Glomerular endothelial cell (primary cell): ENCODE data around the gene PCDHA11. TPM values are rescaled to one million over a fixed set of nuclear protein-coding genes. Genes with fewer than 3 reads are reported as not detected.
"Not testable (repeated sequence)": the region's sequence is repeated elsewhere in the genome, so short reads cannot be mapped to it uniquely, and the experiment has no call there.

ENCODE experiments used
- DNase-seq: peaks from one replicate; pipeline ENCODE4 v3.0.0-alpha.2; 2011; ENCODE audit warnings: low read depth, low spot score; ENCODE audit errors: extremely low read depth
- total RNA-seq: library from RNA; depleted of rRNA; stranded (reverse); fragments of >200 nt; gene quantifications from 2 replicates; pipeline ENCODE4 v1.2.3, GENCODE V29; 2015

The PCDHA11 gene
- total RNA-seq, 1 donor from 2014 or later, result 0.23 TPM

GRCh38 chr5:140848139-140849102 lies 20.3 kb upstream of the PCDHA11 start, which contains the start of gene PCDHA9:
TSS of gene PCDHA9 (plus strand) at chr5:140848382. CDS start at chr5:140848496, 114 bp downstream.
- not testable (repeated sequence) for DNase-seq

DNA sequence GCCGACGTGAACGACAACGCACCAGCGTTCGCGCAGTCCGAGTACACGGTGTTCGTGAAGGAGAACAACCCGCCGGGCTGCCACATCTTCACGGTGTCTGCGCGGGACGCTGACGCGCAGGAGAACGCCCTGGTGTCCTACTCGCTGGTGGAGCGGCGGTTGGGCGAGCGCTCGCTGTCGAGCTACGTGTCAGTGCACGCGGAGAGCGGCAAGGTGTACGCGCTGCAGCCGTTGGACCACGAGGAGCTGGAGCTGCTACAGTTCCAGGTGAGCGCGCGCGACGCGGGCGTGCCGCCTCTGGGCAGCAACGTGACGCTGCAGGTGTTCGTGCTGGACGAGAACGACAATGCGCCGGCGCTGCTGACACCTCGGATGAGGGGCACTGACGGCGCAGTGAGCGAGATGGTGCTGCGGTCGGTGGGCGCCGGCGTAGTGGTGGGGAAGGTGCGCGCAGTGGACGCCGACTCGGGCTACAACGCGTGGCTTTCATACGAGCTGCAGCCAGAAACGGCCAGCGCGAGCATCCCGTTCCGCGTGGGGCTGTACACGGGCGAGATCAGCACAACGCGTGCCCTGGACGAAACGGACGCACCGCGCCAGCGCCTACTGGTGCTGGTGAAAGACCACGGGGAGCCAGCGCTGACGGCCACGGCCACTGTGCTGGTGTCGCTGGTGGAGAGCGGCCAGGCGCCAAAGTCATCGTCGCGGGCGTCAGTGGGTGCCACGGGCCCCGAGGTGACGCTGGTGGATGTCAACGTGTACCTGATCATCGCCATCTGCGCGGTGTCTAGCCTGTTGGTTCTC lies 18.7 kb upstream of the PCDHA11 start:
- DNase-seq, result not testable (repeated sequence)

DNA sequence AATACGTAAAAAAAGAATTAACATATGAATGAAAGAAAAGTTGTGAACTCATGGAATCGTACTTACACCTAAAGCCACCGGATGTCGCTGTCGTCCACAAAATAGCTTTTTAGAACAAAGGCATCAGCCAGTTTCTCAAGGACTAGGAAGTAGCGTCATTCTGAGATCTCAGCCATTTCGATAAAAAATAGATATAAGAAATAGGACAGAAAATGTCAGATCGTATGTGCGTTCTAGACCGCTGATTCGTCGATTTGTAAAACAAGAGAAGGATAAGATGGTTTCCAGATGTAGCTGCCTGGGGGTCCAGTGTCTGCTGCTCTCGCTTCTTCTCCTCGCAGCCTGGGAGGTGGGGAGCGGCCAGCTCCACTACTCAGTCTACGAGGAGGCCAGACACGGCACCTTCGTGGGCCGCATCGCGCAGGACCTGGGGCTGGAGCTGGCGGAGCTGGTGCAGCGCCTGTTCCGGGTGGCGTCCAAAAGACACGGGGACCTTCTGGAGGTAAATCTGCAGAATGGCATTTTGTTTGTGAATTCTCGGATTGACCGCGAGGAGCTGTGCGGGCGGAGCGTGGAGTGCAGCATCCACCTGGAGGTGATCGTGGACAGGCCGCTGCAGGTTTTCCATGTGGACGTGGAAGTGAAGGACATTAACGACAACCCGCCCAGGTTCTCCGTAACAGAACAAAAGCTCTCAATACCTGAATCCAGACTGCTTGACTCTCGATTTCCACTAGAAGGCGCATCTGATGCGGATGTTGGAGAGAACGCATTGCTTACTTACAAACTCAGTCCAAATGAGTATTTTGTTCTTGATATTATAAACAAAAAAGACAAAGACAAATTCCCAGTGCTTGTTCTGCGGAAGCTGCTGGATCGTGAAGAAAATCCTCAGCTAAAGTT lies 12.7 kb upstream of the PCDHA11 start, which contains the start of gene PCDHA10:
Gene PCDHA10 (plus strand): TSS at position 126 of the 903 bp plus-strand sequence. CDS start 152 bp downstream, at position 278.
- DNase-seq, result no peak

DNA sequence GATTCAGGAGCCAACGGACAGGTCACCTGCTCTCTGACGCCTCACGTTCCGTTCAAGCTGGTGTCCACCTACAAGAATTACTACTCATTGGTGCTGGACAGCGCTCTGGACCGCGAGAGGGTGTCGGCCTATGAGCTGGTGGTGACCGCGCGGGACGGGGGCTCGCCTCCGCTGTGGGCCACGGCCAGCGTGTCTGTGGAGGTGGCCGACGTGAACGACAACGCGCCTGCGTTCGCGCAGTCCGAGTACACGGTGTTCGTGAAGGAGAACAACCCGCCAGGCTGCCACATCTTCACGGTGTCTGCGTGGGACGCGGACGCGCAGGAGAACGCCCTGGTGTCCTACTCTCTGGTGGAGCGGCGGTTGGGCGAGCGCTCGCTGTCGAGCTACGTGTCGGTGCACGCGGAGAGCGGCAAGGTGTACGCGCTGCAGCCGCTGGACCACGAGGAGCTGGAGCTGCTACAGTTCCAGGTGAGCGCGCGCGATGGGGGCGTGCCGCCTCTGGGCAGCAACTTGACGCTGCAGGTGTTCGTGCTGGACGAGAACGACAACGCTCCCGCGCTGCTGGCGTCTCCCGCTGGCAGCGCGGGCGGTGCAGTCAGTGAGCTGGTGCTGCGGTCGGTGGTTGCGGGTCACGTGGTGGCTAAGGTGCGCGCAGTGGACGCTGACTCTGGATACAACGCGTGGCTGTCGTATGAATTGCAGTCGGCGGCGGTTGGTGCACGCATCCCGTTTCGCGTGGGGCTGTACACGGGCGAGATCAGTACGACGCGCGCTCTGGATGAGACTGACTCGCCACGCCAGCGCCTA lies 11.4 kb upstream of the PCDHA11 start:
- DNase-seq, result no peak

DNA sequence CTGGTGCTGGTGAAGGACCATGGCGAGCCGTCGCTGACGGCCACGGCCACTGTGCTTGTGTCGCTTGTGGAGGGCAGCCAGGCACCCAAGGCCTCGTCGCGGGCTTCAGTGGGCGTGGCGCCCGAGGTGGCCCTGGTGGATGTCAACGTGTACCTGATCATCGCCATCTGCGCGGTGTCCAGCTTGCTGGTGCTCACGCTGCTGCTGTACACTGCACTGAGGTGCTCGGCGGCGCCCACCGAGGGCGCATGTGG lies 10.8 kb upstream of the PCDHA11 start:
- no peak for DNase-seq

DNA sequence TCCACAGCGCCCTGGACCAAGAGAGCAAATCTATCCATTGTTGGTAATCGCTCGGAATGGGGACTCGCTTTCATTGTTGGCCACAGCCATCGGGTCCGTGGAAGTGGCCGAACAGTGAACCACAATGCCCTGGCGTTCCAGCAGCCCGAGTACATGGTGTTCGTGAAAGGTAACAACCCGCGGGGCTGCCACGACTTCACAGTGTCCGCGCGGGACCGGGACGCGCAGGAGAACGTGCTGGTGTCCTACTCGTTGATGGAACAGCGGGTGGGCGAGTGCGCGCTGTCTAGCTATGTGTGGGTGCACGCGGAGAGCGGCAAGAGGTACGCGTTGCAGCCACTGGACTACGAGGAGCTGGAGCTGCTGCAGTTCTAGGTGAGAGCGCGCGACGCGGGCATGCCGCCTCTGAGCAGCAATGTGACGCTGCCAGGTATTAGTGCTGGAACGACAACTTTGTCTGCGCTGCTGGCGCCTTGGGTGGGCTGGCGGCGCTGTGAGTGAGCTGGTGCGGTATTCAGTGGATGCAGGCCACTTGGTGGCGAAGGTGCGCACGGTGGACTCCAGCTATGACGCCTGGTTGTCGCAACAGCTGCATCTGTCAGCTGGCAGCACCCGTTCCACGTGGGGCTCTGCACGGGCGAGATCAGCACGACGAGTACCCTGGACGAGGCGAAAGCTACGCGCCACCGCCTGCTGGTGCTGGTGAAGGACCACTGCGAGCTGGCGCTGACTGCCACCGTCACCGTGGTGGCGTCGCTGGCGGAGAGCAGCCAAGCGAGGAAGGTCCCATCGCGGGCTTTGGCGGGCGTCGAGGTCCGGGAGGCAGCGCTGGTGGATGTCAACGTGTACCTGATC lies 6.1 kb upstream of the PCDHA11 start:
- DNase-seq, result no peak

DNA sequence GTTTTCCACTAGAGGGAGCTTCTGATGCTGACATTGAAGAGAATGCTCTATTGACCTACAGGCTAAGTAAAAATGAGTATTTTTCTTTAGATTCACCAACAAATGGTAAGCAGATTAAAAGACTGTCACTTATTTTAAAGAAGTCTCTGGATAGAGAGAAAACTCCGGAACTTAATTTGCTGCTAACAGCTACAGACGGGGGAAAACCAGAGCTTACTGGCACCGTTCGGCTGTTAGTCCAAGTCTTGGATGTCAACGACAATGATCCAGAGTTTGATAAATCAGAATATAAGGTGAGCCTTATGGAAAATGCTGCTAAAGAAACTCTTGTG lies 764 bp downstream of the PCDHA11 start:
- DNase-seq, result no peak

- DNase-seq, result no peak
These were observed 1.8 kb downstream of the PCDHA11 start for GRCh38 chr5:140870221-140871201.

GRCh38 chr5:140875085-140876065 lies 6.6 kb downstream of the PCDHA11 start, which contains the start of gene PCDHA12:
TSS of gene PCDHA12 (plus strand) at chr5:140875308. CDS start at chr5:140875473, 165 bp downstream.
- no peak for DNase-seq

- DNase-seq, result not testable (repeated sequence)
These were observed 7.9 kb downstream of the PCDHA11 start for GRCh38 chr5:140876541-140877261.

DNA sequence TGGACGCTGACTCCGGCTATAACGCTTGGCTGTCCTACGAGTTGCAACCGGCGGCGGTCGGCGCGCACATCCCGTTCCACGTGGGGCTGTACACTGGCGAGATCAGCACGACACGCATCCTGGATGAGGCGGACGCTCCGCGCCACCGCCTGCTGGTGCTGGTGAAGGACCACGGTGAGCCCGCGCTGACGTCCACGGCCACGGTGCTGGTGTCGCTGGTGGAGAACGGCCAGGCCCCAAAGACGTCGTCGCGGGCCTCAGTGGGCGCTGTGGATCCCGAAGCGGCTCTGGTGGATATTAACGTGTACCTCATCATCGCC lies 8.5 kb downstream of the PCDHA11 start:
- no peak for DNase-seq

- no peak for DNase-seq
These were observed 13.3 kb downstream of the PCDHA11 start, which contains the start of gene PCDHA13 for GRCh38 chr5:140881889-140882590. TSS of gene PCDHA13 (plus strand) at chr5:140882124. CDS start at chr5:140882269, 145 bp downstream.

DNA sequence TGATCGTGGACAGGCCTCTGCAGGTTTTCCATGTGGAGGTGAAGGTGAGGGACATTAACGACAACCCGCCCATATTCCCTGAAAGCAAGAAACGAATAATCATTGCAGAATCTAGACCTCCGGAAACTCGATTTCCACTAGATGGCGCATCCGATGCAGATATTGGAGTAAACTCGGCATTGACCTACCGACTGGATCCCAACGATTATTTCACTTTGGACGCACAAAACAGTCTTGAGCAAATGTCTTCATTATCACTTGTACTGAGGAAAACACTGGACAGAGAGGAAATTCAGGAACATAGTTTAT lies 13.8 kb downstream of the PCDHA11 start:
- DNase-seq, result no peak

GRCh38 chr5:140883373-140883772 lies 14.6 kb downstream of the PCDHA11 start:
- no peak for DNase-seq

DNA sequence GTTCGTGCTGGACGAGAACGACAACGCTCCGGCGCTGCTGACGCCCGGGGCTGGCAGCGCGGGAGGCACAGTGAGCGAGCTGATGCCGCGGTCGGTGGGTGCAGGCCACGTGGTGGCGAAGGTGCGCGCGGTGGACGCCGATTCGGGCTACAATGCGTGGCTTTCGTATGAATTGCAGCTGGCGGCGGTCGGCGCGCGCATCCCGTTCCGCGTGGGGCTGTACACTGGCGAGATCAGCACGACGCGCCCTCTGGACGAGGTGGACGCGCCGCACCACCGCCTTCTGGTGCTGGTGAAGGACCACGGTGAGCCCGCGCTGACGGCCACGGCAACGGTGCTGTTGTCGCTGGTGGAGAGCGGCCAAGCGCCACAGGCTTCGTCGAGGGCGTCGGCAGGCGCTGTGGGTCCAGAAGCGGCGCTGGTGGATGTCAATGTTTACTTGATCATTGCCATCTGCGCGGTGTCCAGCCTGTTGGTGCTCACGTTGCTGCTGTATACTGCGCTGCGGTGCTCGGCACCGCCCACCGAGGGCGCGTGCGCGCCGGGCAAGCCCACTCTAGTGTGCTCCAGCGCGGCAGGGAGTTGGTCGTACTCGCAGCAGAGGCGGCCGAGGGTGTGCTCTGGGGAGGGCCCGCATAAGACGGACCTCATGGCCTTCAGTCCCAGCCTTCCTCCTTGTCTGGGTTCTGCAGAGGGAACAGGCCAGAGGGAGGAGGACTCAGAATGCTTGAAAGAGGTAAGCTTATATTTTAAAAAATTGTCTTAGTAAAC lies 15.4 kb downstream of the PCDHA11 start:
- no peak for DNase-seq
